GM12872 (cell line): ENCODE results near the gene LRP8.

ENCODE experiments used
- CTCF ChIP-seq: IDR thresholded peaks from 3 replicates; pipeline ENCODE4 v1.5.1; 2011; ENCODE audit warnings: low read depth, mild to moderate bottlenecking, low read length, moderate library complexity; ENCODE audit not compliant: insufficient read depth

Gene LRP8

GRCh38 chr1:53341521-53341895 lies 13.6 kb upstream of the LRP8 start:
- no peak for TF ChIP-seq CTCF

- TF ChIP-seq CTCF: no peak
Measured at GRCh38 chr1:53340660-53341520, 13.0 kb upstream of the LRP8 start.

GRCh38 chr1:53339736-53340635 lies 12.1 kb upstream of the LRP8 start:
- TF ChIP-seq CTCF: no peak

- no peak for TF ChIP-seq CTCF
Measured at GRCh38 chr1:53338423-53338822, 10.6 kb upstream of the LRP8 start.

GRCh38 chr1:53337499-53337898 lies 9.6 kb upstream of the LRP8 start:
- no peak for TF ChIP-seq CTCF

- TF ChIP-seq CTCF: no peak
Measured at GRCh38 chr1:53336146-53336545, 8.3 kb upstream of the LRP8 start.

GRCh38 chr1:53335661-53336060 lies 7.8 kb upstream of the LRP8 start:
- no peak for TF ChIP-seq CTCF
